Thoracic aorta (tissue), 2 donors: ENCODE results near the gene CHKB. TPM values are rescaled to one million over a fixed set of nuclear protein-coding genes. Genes with fewer than 3 reads are reported as not detected.

ENCODE experiments used
- ATAC-seq: fragments of 150-250 bp; one replicate; pipeline ENCODE4 v1.8.0; 2017; ENCODE audit warnings: low read depth; ENCODE audit not compliant: insufficient number of reproducible peaks, low FRiP score
- DNase-seq: peaks from one replicate; pipeline ENCODE4 v3.0.0-alpha.2; 2020; ENCODE audit warnings: low spot score
- H3K27ac ChIP-seq, 2 donors: fragments of 200-600 bp; sonication (generic); 1 replicate in 1 of 2; 2 replicates in 1 of 2; pipeline ENCODE4 v1.5.1; 2016; ENCODE audit warnings: mild to moderate bottlenecking in 2 of 2, moderate library complexity in 2 of 2
- H3K27me3 ChIP-seq: fragments of 200-600 bp; sonication (generic); replicated peaks from 2 replicates; pipeline ENCODE4 v1.6.0; 2016; ENCODE audit warnings: mild to moderate bottlenecking; ENCODE audit not compliant: insufficient read depth
- H3K36me3 ChIP-seq: fragments of 200-600 bp; sonication (generic); one replicate; pipeline ENCODE4 v1.5.1; 2016
- H3K4me1 ChIP-seq, 2 donors: fragments of 200-600 bp; sonication (generic); 1 replicate in 1 of 2; 2 replicates in 1 of 2; pipeline versions ENCODE4 v1.5.1 to v1.6.0; 2016; ENCODE audit warnings: low read depth in 2 of 2, mild to moderate bottlenecking in 1 of 2; ENCODE audit not compliant: control insufficient read depth in 1 of 2
- H3K4me3 ChIP-seq: fragments of 200-600 bp; sonication (generic); 2 replicates; pipeline ENCODE4 v1.5.1; 2016; ENCODE audit warnings: mild to moderate bottlenecking
- H3K9me3 ChIP-seq: fragments of 200-600 bp; sonication (generic); 2 replicates; pipeline ENCODE4 v1.5.1; 2016
- CTCF ChIP-seq: fragments of 200-600 bp; sonication (generic); IDR thresholded peaks from one replicate; pipeline ENCODE4 v1.5.1; 2019; ENCODE audit warnings: antibody characterized with exemption
- total RNA-seq, 2 donors: library from RNA; depleted of rRNA; stranded (reverse); fragments of >200 nt; gene quantifications; one replicate each; pipeline versions ENCODE4 v1.1.0 to v1.2.3, GENCODE V29; 2016

Gene CHKB
- total RNA-seq, 2 donors from 2014 or later: 52.6 to 78.7 TPM

GRCh38 chr22:50626850-50627641 is 44.4 kb upstream of the CHKB start:
- Histone ChIP-seq H3K9me3 (no peaks in the 10 kb centered on the region), H3K27ac (peak overlapping the region; percentile 65 to 80), H3K36me3 (no peaks in the 10 kb centered on the region), H3K4me3 (peak overlapping the region; percentile 98), H3K27me3 (no peaks in the 10 kb centered on the region), H3K4me1 (peaks cover 9 to 26% of the 10 kb centered on the region in 2 donors)
- no peak for ATAC-seq
- no peak for TF ChIP-seq CTCF
- no peak for DNase-seq

GRCh38 chr22:50626314-50626849 is 43.7 kb upstream of the CHKB start:
- Histone ChIP-seq H3K27me3 (no peaks in the 10 kb centered on the region), H3K27ac (no peak overlapping the region), H3K4me3 (no peak overlapping the region), H3K4me1 (peaks cover 14 to 28% of the 10 kb centered on the region in 2 donors), H3K9me3 (no peaks in the 10 kb centered on the region), H3K36me3 (no peaks in the 10 kb centered on the region)
- TF ChIP-seq CTCF: no peak
- no peak for DNase-seq
- no peak for ATAC-seq

GRCh38 chr22:50625568-50626313 is 43.1 kb upstream of the CHKB start:
- no peak for DNase-seq
- Histone ChIP-seq H3K4me3 (no peak overlapping the region), H3K27ac (no peak overlapping the region), H3K27me3 (no peaks in the 10 kb centered on the region), H3K9me3 (no peaks in the 10 kb centered on the region), H3K4me1 (peaks cover 15 to 31% of the 10 kb centered on the region in 2 donors), H3K36me3 (no peaks in the 10 kb centered on the region)
- TF ChIP-seq CTCF: no peak
- ATAC-seq: no peak

GRCh38 chr22:50625131-50625567 is 42.5 kb upstream of the CHKB start:
- Histone ChIP-seq H3K27me3 (no peaks in the 10 kb centered on the region), H3K27ac (no peak overlapping the region), H3K9me3 (no peaks in the 10 kb centered on the region), H3K4me1 (peaks cover 15 to 36% of the 10 kb centered on the region in 2 donors), H3K4me3 (no peak overlapping the region), H3K36me3 (no peaks in the 10 kb centered on the region)
- ATAC-seq (no peak), DNase-seq (no peak)
- no peak for TF ChIP-seq CTCF
